ENCODE data around the gene CLIC4.
A peak's percentile ranks its signal among the peaks of the same experiment; 100 is the strongest.
"Not testable (repeated sequence)": the region's sequence is repeated elsewhere in the genome, so short reads cannot be mapped to it uniquely, and the experiment has no call there.

CLIC4 gene

GRCh38 chr1:24720152-24720551 is 25.1 kb upstream of the CLIC4 start:
- DNase-seq, result no peak

DNA sequence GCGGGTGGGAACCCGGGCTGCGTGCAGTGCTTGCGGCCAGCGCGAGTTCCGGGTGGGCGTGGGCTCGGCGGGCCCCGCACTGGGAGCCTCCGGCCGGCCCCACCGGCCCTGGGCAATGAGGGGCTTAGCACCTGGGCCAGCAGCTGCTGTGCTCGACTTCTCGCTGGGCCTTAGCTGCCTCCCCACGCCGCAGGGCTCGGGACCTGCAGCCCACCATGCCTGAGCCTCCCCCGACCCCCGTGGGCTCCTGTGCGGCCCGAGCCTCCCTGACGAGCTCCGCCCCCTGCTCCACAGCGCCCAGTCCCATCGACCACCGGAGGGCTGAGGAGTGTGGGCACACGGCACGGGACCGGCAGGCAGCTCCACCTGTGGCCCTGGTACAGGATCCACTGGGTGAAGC is 23.7 kb upstream of the CLIC4 start:
- no peak for DNase-seq

DNA sequence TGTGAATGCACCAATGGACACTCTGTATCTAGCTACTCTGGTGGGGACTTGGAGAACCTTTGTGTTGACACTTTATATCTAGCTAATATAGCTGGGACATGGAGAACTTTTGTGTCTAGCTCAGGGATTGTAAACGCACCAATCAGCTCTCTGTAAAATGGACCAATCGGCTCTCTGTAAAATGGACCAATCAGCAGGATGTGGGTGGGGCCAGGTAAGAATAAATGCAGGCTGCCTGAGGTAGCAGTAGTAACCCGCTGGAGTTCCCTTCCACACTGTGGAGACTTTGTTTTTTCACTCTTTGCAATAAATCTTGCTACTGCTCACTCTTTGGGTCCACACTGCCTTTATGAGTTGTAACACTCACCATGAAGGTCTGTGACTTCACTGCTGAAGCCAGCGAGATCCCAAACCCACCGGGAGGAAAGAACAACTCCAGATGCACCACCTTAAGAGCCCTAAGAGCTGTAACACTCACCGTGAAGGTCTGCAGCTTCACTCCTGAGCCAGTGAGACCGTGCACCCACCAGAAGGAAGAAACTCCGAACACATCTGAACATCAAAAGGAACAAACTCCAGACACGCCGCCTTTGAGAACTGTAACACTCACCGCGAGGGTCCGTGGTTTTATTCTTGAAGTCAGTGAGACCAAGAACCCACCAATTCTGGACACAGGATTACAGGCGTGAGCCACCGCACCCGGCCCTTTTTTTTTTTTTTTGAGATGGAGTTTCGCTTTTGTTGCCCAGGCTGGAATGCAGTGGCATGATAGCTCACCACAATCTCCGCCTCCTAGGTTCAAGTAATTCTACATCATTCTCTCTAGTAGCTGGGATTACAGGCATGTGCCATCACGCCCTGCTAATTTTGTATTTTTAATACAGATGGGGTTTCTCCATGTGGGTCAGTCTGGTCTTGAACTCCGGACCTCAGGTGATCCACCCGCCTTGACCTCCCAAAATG is 22.9 kb upstream of the CLIC4 start:
- not testable (repeated sequence) for DNase-seq

GRCh38 chr1:24724345-24725208 is 20.7 kb upstream of the CLIC4 start:
- no peak for DNase-seq

- DNase-seq, result no peak
Observed at GRCh38 chr1:24725209-24725651, 20.0 kb upstream of the CLIC4 start.

- no peak for DNase-seq
Observed at GRCh38 chr1:24726741-24727140, 18.5 kb upstream of the CLIC4 start.

GRCh38 chr1:24727501-24728216 is 17.6 kb upstream of the CLIC4 start:
- no peak for DNase-seq

DNA sequence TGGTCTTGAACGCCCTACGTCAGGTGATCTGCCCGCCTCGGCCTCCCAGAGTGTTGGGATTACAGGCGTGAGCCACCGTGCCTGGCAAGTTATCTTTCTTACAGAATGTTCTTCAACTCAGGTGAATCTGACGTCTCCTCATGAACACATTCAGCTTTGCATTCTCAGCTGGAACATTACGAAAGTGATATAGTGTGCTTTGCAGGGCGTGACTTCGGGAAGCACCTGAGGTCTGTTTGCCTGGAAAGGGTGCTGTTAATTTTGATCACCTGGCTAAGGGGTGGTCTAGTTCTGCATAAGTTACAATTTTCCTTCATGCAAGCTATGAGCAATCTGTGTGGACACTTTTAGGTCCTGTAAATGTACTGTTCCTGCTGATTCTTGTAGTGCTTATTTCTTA is 16.3 kb upstream of the CLIC4 start:
- DNase-seq, result no peak

DNA sequence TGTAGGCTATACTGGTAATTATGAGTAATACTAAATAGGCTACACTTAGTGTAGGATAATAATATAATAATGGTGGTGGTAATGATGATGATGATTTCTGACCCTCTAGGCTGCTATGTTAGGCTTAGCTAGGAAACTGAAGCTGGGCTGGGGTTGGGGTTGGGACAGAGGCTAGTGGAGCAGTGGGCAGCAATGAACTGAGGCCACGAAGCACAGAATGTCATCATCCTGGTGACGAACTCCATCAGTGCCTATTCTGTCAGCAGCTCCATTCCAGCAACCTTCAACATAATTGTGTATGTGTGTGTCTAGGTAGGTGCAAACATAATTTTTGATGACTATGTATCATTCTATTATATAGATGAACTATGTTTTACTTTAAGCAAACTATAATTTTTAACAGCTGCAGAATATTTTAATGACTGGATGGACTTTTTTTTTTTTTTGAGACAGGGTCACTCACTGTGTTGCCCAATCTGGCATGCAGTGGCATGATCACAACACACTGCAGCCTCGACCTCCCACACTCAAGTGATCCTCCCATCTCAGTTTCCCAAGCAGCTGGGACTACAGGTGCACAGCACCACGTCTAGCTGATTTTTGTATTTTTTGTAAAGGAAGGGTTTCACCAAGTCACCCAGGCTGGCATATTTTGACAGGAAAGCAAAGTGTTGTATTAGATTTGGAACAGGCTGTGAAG is 12.9 kb upstream of the CLIC4 start:
- DNase-seq, result no peak

DNA sequence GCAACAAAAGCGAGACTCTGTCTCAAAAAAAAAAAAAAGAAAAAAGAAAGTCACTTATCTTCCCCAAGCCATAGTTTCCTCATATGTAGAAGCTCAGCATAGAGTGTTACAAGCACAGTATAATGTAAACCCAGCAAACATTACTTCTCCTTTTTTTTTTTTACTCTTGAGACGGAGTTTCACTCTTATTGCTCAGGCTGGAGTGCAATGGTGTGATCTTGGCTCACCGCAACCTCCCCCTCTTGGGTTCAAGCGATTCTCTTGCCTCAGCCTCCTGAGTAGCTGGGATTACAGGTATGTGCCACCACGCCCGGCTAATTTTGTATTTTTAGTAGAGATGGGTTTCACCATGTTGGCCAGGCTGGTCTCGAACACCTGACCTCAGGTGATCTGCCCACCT is 11.9 kb upstream of the CLIC4 start:
- not testable (repeated sequence) for DNase-seq

- no peak for DNase-seq
Observed at GRCh38 chr1:24735156-24735508, 10.1 kb upstream of the CLIC4 start.

DNA sequence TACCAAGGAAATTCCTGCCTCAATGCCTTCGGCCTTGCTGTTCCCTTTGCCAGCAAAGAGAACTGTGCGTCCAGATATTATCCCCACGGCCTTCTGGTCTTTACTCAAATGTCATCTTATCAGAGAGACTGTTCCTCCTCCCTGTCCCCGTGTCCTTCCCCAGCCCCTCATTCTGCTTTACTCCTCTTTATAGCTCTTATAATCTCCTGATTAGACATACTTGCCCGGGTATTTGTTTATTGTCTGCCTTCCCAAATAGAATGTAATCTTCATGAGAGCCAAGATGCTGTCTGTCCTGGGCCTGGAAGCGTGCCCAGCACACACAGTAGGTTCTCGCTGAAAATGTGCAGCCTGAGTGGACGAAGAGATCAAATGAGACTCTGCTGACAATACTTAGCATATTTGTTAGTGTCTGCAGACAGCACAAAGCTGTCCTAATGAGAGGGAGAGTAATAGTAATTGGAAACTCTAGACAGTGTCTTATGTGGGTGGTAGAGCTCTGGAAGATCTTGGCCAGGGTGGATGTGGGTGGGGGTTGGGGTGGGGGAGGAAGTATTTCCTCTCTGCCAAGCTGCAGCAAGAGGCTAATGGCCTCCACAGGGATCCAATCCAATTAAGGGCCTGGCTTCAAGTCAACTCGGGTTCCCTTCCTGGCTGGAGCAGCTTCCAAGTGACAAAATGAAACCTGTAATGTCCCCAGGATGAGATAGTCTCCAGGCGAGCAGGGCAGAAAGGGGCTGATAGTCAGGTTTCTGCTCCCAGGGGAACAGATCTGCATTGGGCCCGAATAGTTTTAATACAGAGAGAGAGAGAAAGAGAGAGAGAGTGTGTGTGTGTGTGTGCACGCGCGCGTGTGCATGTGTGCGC is 9.5 kb upstream of the CLIC4 start:
- no peak for DNase-seq

- DNase-seq, result no peak
Observed at GRCh38 chr1:24737368-24738117, 7.7 kb upstream of the CLIC4 start.

- no peak for DNase-seq
Observed at GRCh38 chr1:24739241-24739640, 6.0 kb upstream of the CLIC4 start.

DNA sequence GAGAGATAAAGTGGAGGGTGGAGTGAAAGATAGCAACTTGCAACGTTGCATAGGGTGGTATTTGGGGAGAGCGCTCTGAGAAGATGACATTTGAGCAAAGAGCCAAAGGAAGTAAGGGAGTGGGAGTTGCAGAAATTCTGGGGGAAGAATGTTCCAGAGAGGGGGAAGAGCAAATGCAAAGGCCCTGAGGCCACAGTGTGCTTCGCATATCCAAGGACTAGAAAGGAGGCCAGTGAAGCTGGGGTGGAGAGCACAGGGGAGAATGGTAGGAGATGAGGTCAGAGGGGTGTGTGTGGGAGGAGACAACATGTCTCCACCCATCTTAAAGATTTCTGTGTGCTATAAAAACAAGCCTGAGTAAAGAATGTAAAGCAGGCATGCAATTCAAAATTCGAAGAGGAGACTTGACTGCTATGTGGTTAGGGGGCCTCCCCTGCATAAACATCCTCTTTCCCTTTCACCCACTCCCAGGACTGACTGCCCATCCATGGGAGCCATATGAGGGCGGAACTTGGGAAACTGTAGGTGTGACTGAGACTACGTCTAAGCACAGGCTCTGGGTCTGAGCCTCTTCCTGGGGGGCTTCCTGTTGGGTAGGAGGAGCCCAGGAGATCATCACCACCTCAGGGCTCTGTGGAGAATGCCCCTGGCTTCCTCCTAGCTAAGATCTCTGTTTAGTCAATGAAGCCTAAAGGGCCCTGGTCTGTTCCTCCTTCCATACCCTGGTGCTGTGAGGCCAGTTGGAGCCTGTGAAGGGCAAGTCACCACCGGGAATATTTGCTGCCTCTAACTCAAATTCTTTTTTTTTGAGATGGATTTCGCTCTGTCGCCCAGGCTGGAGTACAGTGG is 2.9 kb upstream of the CLIC4 start:
- DNase-seq, result no peak

DNA sequence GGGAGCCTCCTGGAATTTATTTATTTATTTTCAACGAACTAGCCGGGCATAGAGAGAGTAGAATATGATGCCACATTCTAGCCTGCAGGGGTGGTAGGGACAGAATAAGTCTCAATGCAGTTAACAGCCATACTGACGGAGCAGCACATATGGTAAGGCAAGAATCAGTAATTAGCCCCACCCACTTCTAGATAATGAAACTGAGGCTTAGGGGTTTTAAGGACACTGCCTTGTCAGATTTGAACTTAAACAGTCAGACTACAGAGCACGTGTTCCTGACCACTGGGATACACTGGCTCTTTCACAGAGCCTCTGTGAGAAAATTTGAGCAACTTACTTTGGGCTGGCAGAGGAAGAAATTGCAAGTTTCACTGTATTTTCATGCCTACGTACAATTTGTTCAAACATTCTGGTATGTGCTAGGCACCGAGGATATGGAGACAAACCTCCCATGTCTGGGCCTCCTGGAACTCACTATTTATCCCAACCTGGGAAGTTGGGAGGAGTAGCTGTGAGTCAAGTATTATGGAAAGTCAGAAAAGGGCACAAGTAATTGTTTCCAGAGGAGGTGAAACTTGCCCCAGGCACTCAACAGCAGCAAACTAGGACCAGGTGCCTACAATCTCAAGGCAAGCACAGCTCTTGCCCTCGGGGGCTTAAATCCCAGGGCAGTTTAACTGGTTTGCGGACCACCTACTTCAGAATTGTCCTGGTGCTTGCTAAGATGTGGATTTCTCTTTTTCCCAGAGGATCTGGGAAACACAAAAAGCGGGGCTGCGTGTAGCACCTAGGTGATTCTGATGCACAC is 1.6 kb upstream of the CLIC4 start:
- no peak for DNase-seq

DNA sequence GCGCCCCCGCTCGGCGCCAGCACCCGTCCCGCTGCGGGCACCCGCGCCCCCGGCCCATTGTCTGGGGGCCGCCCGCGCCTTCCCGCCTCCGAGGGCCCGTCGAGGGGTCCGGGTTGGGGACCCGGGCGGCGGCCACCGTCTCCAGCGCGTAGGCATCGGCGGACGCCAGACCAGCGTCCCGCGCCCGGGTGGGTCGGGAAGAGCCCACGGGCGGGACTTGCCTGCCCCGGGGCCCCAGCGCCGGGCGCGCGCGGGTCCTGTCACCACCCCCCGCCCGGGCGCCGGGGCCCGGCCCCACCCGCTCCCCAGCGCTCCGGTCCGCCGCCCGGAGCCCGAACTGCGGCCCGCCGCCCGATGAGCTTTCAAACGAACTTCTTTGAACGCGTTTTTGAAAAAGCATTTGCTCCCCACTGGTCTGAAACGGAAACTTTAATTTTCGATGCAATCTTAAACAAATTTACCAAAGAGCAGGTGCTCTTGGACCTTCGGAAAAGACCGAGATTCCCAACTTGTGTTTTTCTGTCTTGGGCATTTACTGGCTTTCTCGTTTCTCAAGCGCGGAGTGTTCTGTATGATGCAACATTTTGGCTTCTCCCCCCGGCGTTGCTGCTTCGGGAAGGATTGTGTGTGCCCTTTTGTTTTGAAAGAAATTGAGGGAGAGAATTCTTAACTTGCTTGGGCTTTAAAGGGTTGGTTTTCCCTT is 615 bp downstream of the CLIC4 start:
- peak in 2 of 4 experiments; percentile 4 to 13 for DNase-seq

Data from activated CD4-positive, CD25-positive, alpha-beta regulatory T cell (primary cell).